HFF-Myc (cell line): ENCODE measurements around the gene CAMK1D.

Source experiments
- DNase-seq: peaks from one replicate; pipeline ENCODE4 v3.0.0-alpha.2; 2011; ENCODE audit warnings: low read depth; ENCODE audit errors: extremely low read depth
- H3K4me3 ChIP-seq: replicated peaks from 2 replicates; pipeline ENCODE4 v1.5.1; 2011; ENCODE audit warnings: low read depth, mild to moderate bottlenecking, control low read depth, low read length
- CTCF ChIP-seq: IDR thresholded peaks from 2 replicates; pipeline ENCODE4 v1.5.1; 2012; ENCODE audit warnings: mild to moderate bottlenecking, low read depth, low read length, control low read depth; ENCODE audit errors: missing control alignments

CAMK1D gene

GRCh38 chr10:12784646-12785045 is 435.3 kb downstream of the CAMK1D start:
- H3K4me3 ChIP-seq: no peak overlapping the region
- DNase-seq: no peak
- no peak for TF ChIP-seq CTCF

- DNase-seq: no peak
- no peak for TF ChIP-seq CTCF
- H3K4me3 ChIP-seq: no peak overlapping the region
Observed at GRCh38 chr10:12785415-12785831, 436.1 kb downstream of the CAMK1D start.

- no peak overlapping the region for H3K4me3 ChIP-seq
- DNase-seq: no peak
- no peak for TF ChIP-seq CTCF
Observed at GRCh38 chr10:12787297-12787696, 437.9 kb downstream of the CAMK1D start.

GRCh38 chr10:12788277-12788676 is 438.9 kb downstream of the CAMK1D start:
- no peak for DNase-seq
- no peak for TF ChIP-seq CTCF

GRCh38 chr10:12790270-12790669 is 440.9 kb downstream of the CAMK1D start:
- no peak overlapping the region for H3K4me3 ChIP-seq
- TF ChIP-seq CTCF: no peak
- DNase-seq: no peak

More at GRCh38 chr10:12788277-12788676, 438.9 kb downstream of the CAMK1D start:
- no peak overlapping the region for H3K4me3 ChIP-seq

- no peak for DNase-seq
- no peak overlapping the region for H3K4me3 ChIP-seq
- TF ChIP-seq CTCF: no peak
Observed at GRCh38 chr10:12791728-12792127, 442.4 kb downstream of the CAMK1D start.

GRCh38 chr10:12792889-12793556 is 443.7 kb downstream of the CAMK1D start:
- no peak for DNase-seq
- no peak for TF ChIP-seq CTCF

More at GRCh38 chr10:12792889-12793556, 443.7 kb downstream of the CAMK1D start:
- H3K4me3 ChIP-seq: no peak overlapping the region
